Psoas muscle (tissue), 8 donors: ENCODE results near the gene MIPEP. TPM values are rescaled to one million over a fixed set of nuclear protein-coding genes. Genes with fewer than 3 reads are reported as not detected.
A peak's percentile ranks its signal among the peaks of the same experiment; 100 is the strongest.

Experiments
- ATAC-seq, 4 donors: fragments of 200-7000 bp; cut with Tn5 transposase; one replicate each; pipeline ENCODE4 v1.9.1; 2020; ENCODE audit warnings: moderate library complexity in 3 of 4, mild to moderate bottlenecking in 2 of 4
- DNase-seq, 2 donors: peaks; one replicate each; pipeline ENCODE4 v3.0.0-alpha.2; 2020
- H3K27ac ChIP-seq: fragments of 200-600 bp; one replicate; pipeline ENCODE4 v1.8.0; 2022
- H3K27me3 ChIP-seq, 3 donors: fragments of 200-600 bp in 1 of 3; one replicate each; pipeline versions ENCODE4 v1.6.1 to v1.8.0; 2013 to 2022; ENCODE audit warnings: low read length in 2 of 3, mild to moderate bottlenecking in 2 of 3, moderate library complexity in 1 of 3; ENCODE audit not compliant: insufficient read depth in 3 of 3
- H3K36me3 ChIP-seq, 2 donors: fragments of 200-600 bp in 1 of 2; one replicate each; pipeline versions ENCODE4 v1.6.1 to v1.8.0; 2013 to 2022; ENCODE audit warnings: low read depth in 1 of 2, mild to moderate bottlenecking in 1 of 2, moderate library complexity in 1 of 2; ENCODE audit not compliant: insufficient read depth in 1 of 2
- H3K4me1 ChIP-seq: fragments of 200-600 bp; one replicate; pipeline ENCODE4 v1.8.0; 2022
- H3K4me3 ChIP-seq: fragments of 200-600 bp; one replicate; pipeline ENCODE4 v1.8.0; 2022; ENCODE audit warnings: mild to moderate bottlenecking
- H3K9me3 ChIP-seq: fragments of 200-600 bp; one replicate; pipeline ENCODE4 v1.8.0; 2022
- WGBS, 3 donors: extraction: QIAGEN DNeasy Blood & Tissue Kit; methylation state at CpG; one replicate each; pipeline versions ENCODE4 v1.1.6 to v1.1.7; 2013; 5-methylcytosine and 5-hydroxymethylcytosine counted together
- intact Hi-C, 2 donors: fragments of 100-400 bp; cut with DNase I; formaldehyde crosslinking; loops; one replicate each; pipeline versions ENCODE4 v1.11.0 to v1.14.2; 2022
- polyA plus RNA-seq, 3 donors: library from polyadenylated mRNA; stranded (reverse); fragments of 200-250 nt; gene quantifications; one replicate each; pipeline ENCODE4 v1.2.3, GENCODE V29; 2013
- total RNA-seq, 4 donors: library from RNA; stranded (reverse); fragmentation: NEBNext Ultra II Directional in 2 of 4; extraction: Animal tissue kit (Norgen Biotek cat#: 25700) in 2 of 4; gene quantifications; one replicate each; pipeline versions ENCODE4 v1.2.1 to v1.2.4, GENCODE V29; 2021 to 2023
- TF ChIP-seq, protein P1 (sequence below): fragments of 200-600 bp; IDR thresholded peaks from one replicate; pipeline ENCODE4 v1.8.0; 2022; ENCODE audit warnings: antibody characterized with exemption
- donor health status: healthy with polysubstance abuse.
- donor health status: DM: no; HTN: no; CAD: no; lungs with moderate emphysema.
- donor health status: Bipolar disorder and iron deficiency.
- donor health status: healthy.
- donor health status: DM: yes; HTN: yes; CAD: no.
- donor health status: DM: no; HTN: no; CAD: no.
- donor health status: DM: no; HTN: no; CAD: no.
- donor health status: DM: yes; HTN: yes; CAD: no.

The MIPEP gene
- total and polyA plus RNA-seq, 7 donors: 13.3 to 28.2 (median 17.0) TPM

DNA sequence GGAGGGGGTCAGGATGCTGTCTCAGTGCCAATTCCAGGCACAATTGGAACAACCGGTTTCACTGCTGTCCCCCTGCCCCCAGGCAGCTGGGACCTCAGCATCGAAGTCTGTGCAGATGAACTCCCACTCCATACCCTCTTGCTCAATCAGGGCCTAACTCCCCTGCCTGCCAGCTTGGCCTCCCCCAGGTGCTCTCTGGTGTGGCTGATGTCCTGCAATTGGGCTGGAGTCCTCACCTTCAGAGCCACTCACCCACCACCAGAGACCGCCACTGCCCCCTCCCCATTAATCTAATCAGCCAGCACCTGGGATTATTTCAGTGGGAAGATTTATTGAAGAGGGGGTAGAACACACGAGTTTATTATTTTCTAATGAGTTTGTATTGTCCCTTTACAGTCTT lies 118.8 kb downstream of the MIPEP start:
- Histone ChIP-seq H3K4me1 (no peaks in the 10 kb centered on the region), H3K36me3 (no peaks in the 10 kb centered on the region), H3K27me3 (no peaks in the 10 kb centered on the region), H3K27ac (no peak overlapping the region), H3K9me3 (no peaks in the 10 kb centered on the region), H3K4me3 (no peak overlapping the region)
- no peak for DNase-seq
- TF ChIP-seq, protein P1, sequence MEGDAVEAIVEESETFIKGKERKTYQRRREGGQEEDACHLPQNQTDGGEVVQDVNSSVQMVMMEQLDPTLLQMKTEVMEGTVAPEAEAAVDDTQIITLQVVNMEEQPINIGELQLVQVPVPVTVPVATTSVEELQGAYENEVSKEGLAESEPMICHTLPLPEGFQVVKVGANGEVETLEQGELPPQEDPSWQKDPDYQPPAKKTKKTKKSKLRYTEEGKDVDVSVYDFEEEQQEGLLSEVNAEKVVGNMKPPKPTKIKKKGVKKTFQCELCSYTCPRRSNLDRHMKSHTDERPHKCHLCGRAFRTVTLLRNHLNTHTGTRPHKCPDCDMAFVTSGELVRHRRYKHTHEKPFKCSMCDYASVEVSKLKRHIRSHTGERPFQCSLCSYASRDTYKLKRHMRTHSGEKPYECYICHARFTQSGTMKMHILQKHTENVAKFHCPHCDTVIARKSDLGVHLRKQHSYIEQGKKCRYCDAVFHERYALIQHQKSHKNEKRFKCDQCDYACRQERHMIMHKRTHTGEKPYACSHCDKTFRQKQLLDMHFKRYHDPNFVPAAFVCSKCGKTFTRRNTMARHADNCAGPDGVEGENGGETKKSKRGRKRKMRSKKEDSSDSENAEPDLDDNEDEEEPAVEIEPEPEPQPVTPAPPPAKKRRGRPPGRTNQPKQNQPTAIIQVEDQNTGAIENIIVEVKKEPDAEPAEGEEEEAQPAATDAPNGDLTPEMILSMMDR: no peak
- intact Hi-C loops: no loop called here
- 82 to 89% (median 87%) methylated on average over 4 of the region's 4 CpGs for WGBS, 3 donors
- no peak for ATAC-seq

DNA sequence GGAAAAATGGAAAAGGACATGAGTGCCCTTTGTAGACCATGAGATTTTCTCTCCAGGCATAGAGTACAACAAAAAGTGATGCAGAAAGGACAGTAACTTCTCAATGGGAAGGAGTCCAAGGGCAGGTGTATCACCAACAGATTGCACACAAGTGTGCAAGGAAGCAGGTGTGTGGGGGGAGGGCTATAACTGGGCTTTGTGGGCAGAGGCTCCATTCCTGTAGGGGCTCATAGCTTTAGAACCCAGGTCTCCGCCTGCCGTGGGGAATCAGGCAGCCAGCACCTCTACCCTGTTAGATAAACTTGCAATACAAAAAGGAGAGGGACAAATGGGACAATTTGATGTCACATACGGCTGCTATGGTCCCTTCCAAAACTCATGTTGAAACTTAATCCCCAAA lies 119.8 kb downstream of the MIPEP start:
- WGBS, 3 donors: 91 to 99% (median 93%) methylated on average over 3 of the region's 3 CpGs
- DNase-seq (no peak), ATAC-seq (no peak)
- TF ChIP-seq, protein P1: no peak
- Histone ChIP-seq H3K4me1 (no peaks in the 10 kb centered on the region), H3K36me3 (no peaks in the 10 kb centered on the region), H3K27ac (no peak overlapping the region), H3K4me3 (no peak overlapping the region), H3K9me3 (no peaks in the 10 kb centered on the region), H3K27me3 (no peaks in the 10 kb centered on the region)
- intact Hi-C loops: no loop called here

DNA sequence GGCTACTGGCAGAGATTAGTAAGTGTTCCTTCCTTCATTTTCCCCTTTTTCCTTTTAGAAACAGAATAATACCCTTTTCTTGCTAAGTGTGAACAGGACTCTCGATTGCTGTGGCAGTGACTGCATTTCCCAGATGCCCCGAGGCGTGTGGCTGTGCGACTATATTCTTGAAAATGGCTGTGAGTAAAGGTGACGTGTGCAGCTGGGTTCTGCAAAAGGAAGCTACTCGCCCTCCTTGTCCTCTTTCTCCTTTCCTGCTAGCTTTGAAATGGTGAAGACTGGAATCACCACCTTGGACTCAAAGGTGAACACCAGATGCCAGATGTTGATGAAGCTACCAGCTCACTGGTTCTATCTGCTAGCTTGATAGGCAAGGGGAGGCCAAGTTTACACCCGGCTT lies 121.4 kb downstream of the MIPEP start:
- H3K27ac ChIP-seq: no peak overlapping the region
- no peaks in the 10 kb centered on the region for H3K36me3 ChIP-seq
- H3K9me3 ChIP-seq: no peaks in the 10 kb centered on the region
- ATAC-seq: no peak
- no peaks in the 10 kb centered on the region for H3K4me1 ChIP-seq
- TF ChIP-seq, protein P1: no peak
- intact Hi-C loops: no loop called here
- no peak for DNase-seq
- no peaks in the 10 kb centered on the region for H3K27me3 ChIP-seq
- no peak overlapping the region for H3K4me3 ChIP-seq
- 94 to 95% (median 95%) methylated on average over 7 of the region's 7 CpGs for WGBS, 3 donors

DNA sequence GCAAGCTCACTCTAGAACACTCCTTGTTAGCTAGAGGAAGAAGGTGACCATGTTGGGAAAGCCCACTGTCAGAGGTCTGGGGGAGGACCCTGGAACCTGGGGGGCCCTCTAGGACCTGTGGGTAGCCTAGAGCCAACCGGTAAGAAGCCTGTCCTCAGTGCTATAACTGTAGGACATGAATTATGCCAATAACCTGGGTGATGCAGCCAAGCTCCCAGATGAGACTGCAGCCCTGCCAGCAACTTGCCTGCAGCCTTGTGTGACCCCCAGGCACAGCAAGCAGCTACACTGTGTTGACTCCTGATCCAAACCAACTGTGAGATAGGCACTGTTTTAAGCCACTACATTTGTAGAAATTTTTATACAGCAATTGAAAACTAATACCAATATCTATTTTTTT lies 122.3 kb downstream of the MIPEP start:
- intact Hi-C loops: no loop called here
- H3K9me3 ChIP-seq: no peaks in the 10 kb centered on the region
- no peak for DNase-seq

DNA sequence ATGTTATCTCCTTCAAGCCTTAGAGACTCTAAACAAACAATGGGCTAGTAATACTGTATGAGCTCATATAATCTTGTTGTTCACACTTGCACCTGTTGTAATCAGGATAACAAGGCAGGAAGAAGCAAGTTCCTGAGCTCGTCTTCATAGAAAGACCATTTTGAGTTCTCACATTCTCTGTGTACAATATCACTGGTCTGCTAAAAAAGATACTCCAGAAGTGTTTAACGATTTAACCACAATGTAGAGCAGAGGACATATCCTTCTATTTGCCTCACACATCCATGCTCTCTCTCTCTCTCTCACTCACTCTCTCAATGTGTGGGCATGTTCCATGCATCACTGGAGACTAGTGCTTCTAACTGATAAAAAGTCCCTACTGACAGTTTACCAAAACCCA lies 122.9 kb downstream of the MIPEP start:
- 29 to 68% (median 37%) methylated on average over 2 of the region's 2 CpGs for WGBS, 3 donors
- TF ChIP-seq, protein P1: no peak
- DNase-seq: no peak
- no peaks in the 10 kb centered on the region for H3K9me3 ChIP-seq
- H3K27ac ChIP-seq: no peak overlapping the region
- intact Hi-C loops: no loop called here
- ATAC-seq: no peak
- H3K27me3 ChIP-seq: no peaks in the 10 kb centered on the region
- peaks cover 3% of the 10 kb centered on the region for H3K4me1 ChIP-seq
- H3K36me3 ChIP-seq: no peaks in the 10 kb centered on the region
- no peak overlapping the region for H3K4me3 ChIP-seq

More for the DNA sequence above, 122.3 kb downstream of the MIPEP start:
- H3K36me3 ChIP-seq: no peaks in the 10 kb centered on the region
- ATAC-seq: peak in 2 of 4 donors; percentile 17 to 18
- WGBS, 3 donors: 21 to 50% (median 38%) methylated on average over 1 of the region's 1 CpG
- TF ChIP-seq, protein P1: no peak
- no peaks in the 10 kb centered on the region for H3K27me3 ChIP-seq
- H3K27ac ChIP-seq: no peak overlapping the region
- no peak overlapping the region for H3K4me3 ChIP-seq
- H3K4me1 ChIP-seq: no peaks in the 10 kb centered on the region
